HG02623 (cell line): ENCODE results near the gene DRGX.
A peak's percentile ranks its signal among the peaks of the same experiment; 100 is the strongest.

Experiments
- ATAC-seq: cut with Tn5 transposase; IDR thresholded peaks from one replicate; pipeline ENCODE4 v1.9.1; 2021; ENCODE audit warnings: moderate library complexity; ENCODE audit not compliant: unreplicated experiment

DRGX gene

GRCh38 chr10:49408519-49409306 is 12.8 kb upstream of the DRGX start:
- no peak for ATAC-seq

- peak; percentile 66 for ATAC-seq
Measured at GRCh38 chr10:49407552-49408137, 11.8 kb upstream of the DRGX start.

- no peak for ATAC-seq
Measured at GRCh38 chr10:49407151-49407550, 11.3 kb upstream of the DRGX start.

GRCh38 chr10:49404321-49404878 is 8.5 kb upstream of the DRGX start:
- no peak for ATAC-seq

GRCh38 chr10:49403363-49403762 is 7.5 kb upstream of the DRGX start:
- ATAC-seq, result no peak

GRCh38 chr10:49400365-49400764 is 4.5 kb upstream of the DRGX start:
- ATAC-seq, result no peak

- ATAC-seq, result no peak
Measured at GRCh38 chr10:49398986-49399385, 3.1 kb upstream of the DRGX start.

GRCh38 chr10:49398000-49398861 is 2.3 kb upstream of the DRGX start:
- ATAC-seq, result no peak

GRCh38 chr10:49397036-49397999 is 1.4 kb upstream of the DRGX start:
- ATAC-seq, result no peak

- ATAC-seq, result no peak
Measured at GRCh38 chr10:49396666-49396999, 744 bp upstream of the DRGX start.

- no peak for ATAC-seq
Measured at GRCh38 chr10:49394933-49395740, 752 bp downstream of the DRGX start.

- ATAC-seq, result no peak
Measured at GRCh38 chr10:49393757-49394156, 2.1 kb downstream of the DRGX start.

GRCh38 chr10:49393301-49393700 is 2.6 kb downstream of the DRGX start:
- no peak for ATAC-seq

- no peak for ATAC-seq
Measured at GRCh38 chr10:49389361-49389933, 6.4 kb downstream of the DRGX start.

- ATAC-seq, result no peak
Measured at GRCh38 chr10:49388161-49388560, 7.7 kb downstream of the DRGX start.

- ATAC-seq, result no peak
Measured at GRCh38 chr10:49387071-49387470, 8.8 kb downstream of the DRGX start.

GRCh38 chr10:49385939-49386922 is 9.7 kb downstream of the DRGX start:
- ATAC-seq, result no peak
